ES-I3 (cell line): ENCODE data around the gene CPEB3.

ENCODE experiments used
- H3K36me3 ChIP-seq: 2 replicates; pipeline ENCODE4 v1.6.1; 2013; ENCODE audit warnings: mild to moderate bottlenecking, low read length, control low read depth, moderate library complexity; ENCODE audit not compliant: insufficient read depth
- H3K4me1 ChIP-seq: 2 replicates; pipeline ENCODE4 v1.6.1; 2013; ENCODE audit warnings: mild to moderate bottlenecking, control low read depth, low read length; ENCODE audit not compliant: insufficient read depth
- H3K9ac ChIP-seq: 2 replicates; pipeline ENCODE4 v1.6.1; 2013; ENCODE audit warnings: low read depth, mild to moderate bottlenecking, low read length, moderate library complexity
- H3K9me3 ChIP-seq: 2 replicates; pipeline ENCODE4 v1.6.1; 2013; ENCODE audit warnings: mild to moderate bottlenecking, low read length, moderate library complexity; ENCODE audit not compliant: control insufficient read depth, insufficient read depth

CPEB3 gene

GRCh38 chr10:92102601-92103213, 188.2 kb downstream of the CPEB3 start:
- no peaks in the 10 kb centered on the region for H3K9me3 ChIP-seq
- H3K4me1 ChIP-seq, result peaks cover 11% of the 10 kb centered on the region; the same call in 1 of the 2 replicates
- no peak overlapping the region for H3K9ac ChIP-seq
- no peaks in the 10 kb centered on the region for H3K36me3 ChIP-seq

- Histone ChIP-seq H3K4me1 (peaks cover 10% of the 10 kb centered on the region; the same call in 1 of the 2 replicates), H3K36me3 (no peaks in the 10 kb centered on the region), H3K9ac (no peak overlapping the region), H3K9me3 (no peaks in the 10 kb centered on the region)
These were observed 195.9 kb downstream of the CPEB3 start for GRCh38 chr10:92094960-92095359.

- H3K36me3 ChIP-seq, result no peaks in the 10 kb centered on the region
- H3K9me3 ChIP-seq, result no peaks in the 10 kb centered on the region
- H3K9ac ChIP-seq, result no peak overlapping the region
- peaks cover 10% of the 10 kb centered on the region; the same call in 1 of the 2 replicates for H3K4me1 ChIP-seq
These were observed 198.9 kb downstream of the CPEB3 start for GRCh38 chr10:92091965-92092364.

- no peaks in the 10 kb centered on the region for H3K36me3 ChIP-seq
- no peaks in the 10 kb centered on the region for H3K9me3 ChIP-seq
- peaks cover 10% of the 10 kb centered on the region; the same call in 1 of the 2 replicates for H3K4me1 ChIP-seq
- H3K9ac ChIP-seq, result no peak overlapping the region
These were observed 203.0 kb downstream of the CPEB3 start for GRCh38 chr10:92087750-92088395.

- H3K9ac ChIP-seq, result no peak overlapping the region
- no peaks in the 10 kb centered on the region for H3K9me3 ChIP-seq
- no peaks in the 10 kb centered on the region for H3K36me3 ChIP-seq
- no peaks in the 10 kb centered on the region for H3K4me1 ChIP-seq
These were observed 208.1 kb downstream of the CPEB3 start for GRCh38 chr10:92082583-92083280.

- no peaks in the 10 kb centered on the region for H3K9me3 ChIP-seq
- no peak overlapping the region for H3K9ac ChIP-seq
- H3K4me1 ChIP-seq, result no peaks in the 10 kb centered on the region
- no peaks in the 10 kb centered on the region for H3K36me3 ChIP-seq
These were observed 209.2 kb downstream of the CPEB3 start for GRCh38 chr10:92081641-92082040.

GRCh38 chr10:92080244-92080643, 210.6 kb downstream of the CPEB3 start:
- no peaks in the 10 kb centered on the region for H3K36me3 ChIP-seq
- no peaks in the 10 kb centered on the region for H3K4me1 ChIP-seq
- H3K9ac ChIP-seq, result no peak overlapping the region
- no peaks in the 10 kb centered on the region for H3K9me3 ChIP-seq

- H3K36me3 ChIP-seq, result no peaks in the 10 kb centered on the region
- no peaks in the 10 kb centered on the region for H3K9me3 ChIP-seq
- H3K4me1 ChIP-seq, result no peaks in the 10 kb centered on the region
- H3K9ac ChIP-seq, result no peak overlapping the region
These were observed 211.9 kb downstream of the CPEB3 start for GRCh38 chr10:92079003-92079402.

GRCh38 chr10:92076722-92077121, 214.2 kb downstream of the CPEB3 start:
- Histone ChIP-seq H3K36me3 (no peaks in the 10 kb centered on the region), H3K4me1 (no peaks in the 10 kb centered on the region), H3K9ac (no peak overlapping the region), H3K9me3 (no peaks in the 10 kb centered on the region)

GRCh38 chr10:92075829-92076228, 215.0 kb downstream of the CPEB3 start:
- Histone ChIP-seq H3K4me1 (no peaks in the 10 kb centered on the region), H3K36me3 (no peaks in the 10 kb centered on the region), H3K9ac (no peak overlapping the region), H3K9me3 (no peaks in the 10 kb centered on the region)

- no peaks in the 10 kb centered on the region for H3K36me3 ChIP-seq
These were observed 216.6 kb downstream of the CPEB3 start for GRCh38 chr10:92074126-92074887.

GRCh38 chr10:92068900-92069299, 222.0 kb downstream of the CPEB3 start:
- Histone ChIP-seq H3K4me1 (no peaks in the 10 kb centered on the region), H3K9me3 (no peaks in the 10 kb centered on the region), H3K36me3 (no peaks in the 10 kb centered on the region), H3K9ac (no peak overlapping the region)

More at GRCh38 chr10:92074126-92074887, 216.6 kb downstream of the CPEB3 start:
- H3K9me3 ChIP-seq, result no peaks in the 10 kb centered on the region
- H3K4me1 ChIP-seq, result no peaks in the 10 kb centered on the region
- H3K9ac ChIP-seq, result no peak overlapping the region

- Histone ChIP-seq H3K4me1 (no peaks in the 10 kb centered on the region), H3K9me3 (no peaks in the 10 kb centered on the region), H3K36me3 (no peaks in the 10 kb centered on the region), H3K9ac (no peak overlapping the region)
These were observed 224.5 kb downstream of the CPEB3 start for GRCh38 chr10:92066386-92066785.

- Histone ChIP-seq H3K36me3 (no peaks in the 10 kb centered on the region), H3K4me1 (no peaks in the 10 kb centered on the region), H3K9me3 (no peaks in the 10 kb centered on the region), H3K9ac (no peak overlapping the region)
These were observed 226.4 kb downstream of the CPEB3 start for GRCh38 chr10:92064506-92064905.
